OCI-LY3 (cell line): ENCODE results near the gene SPAG8.

ENCODE experiments used
- H2AFZ ChIP-seq: fragments of 200-600, 300-600 bp; shearing (Covaris generic); 2 replicates; pipeline ENCODE4 v1.6.0; 2014; ENCODE audit warnings: antibody characterized with exemption, low read depth, low read length
- H3K27ac ChIP-seq: fragments of 200-600, 300-600 bp; sonication (generic); 2 replicates; pipeline ENCODE4 v1.5.1; 2014; ENCODE audit warnings: mild to moderate bottlenecking, low read length, moderate library complexity, mixed read lengths
- H3K27me3 ChIP-seq: fragments of 200-600, 300-600 bp; sonication (generic); 2 replicates; pipeline ENCODE4 v1.6.1; 2014; ENCODE audit warnings: low read depth, low read length, mixed read lengths
- H3K36me3 ChIP-seq: fragments of 200-600, 300-600 bp; sonication (generic); replicated peaks from 2 replicates; pipeline ENCODE3; 2014; ENCODE audit warnings: low read depth, low read length, mixed read lengths
- H3K4me1 ChIP-seq: fragments of 300-600, 200-600 bp; sonication (generic); 2 replicates; pipeline ENCODE4 v1.6.1; 2014; ENCODE audit warnings: low read length, mixed read lengths
- H3K4me2 ChIP-seq: fragments of 200-600, 300-600 bp; sonication (generic); 2 replicates; pipeline ENCODE4 v1.6.1; 2014; ENCODE audit warnings: low read length, mixed read lengths
- H3K4me3 ChIP-seq: fragments of 300-600, 200-600 bp; sonication (generic); 2 replicates; pipeline ENCODE4 v1.5.1; 2014; ENCODE audit warnings: antibody characterized with exemption, mild to moderate bottlenecking, low read length, moderate library complexity
- H3K79me2 ChIP-seq: fragments of 300-600, 200-600 bp; shearing (Covaris generic); 2 replicates; pipeline ENCODE4 v1.6.1; 2014; ENCODE audit warnings: mild to moderate bottlenecking, low read length, mixed read lengths
- H3K9ac ChIP-seq: fragments of 300-600, 200-600 bp; shearing (Covaris generic); 2 replicates; pipeline ENCODE4 v1.6.0; 2014; ENCODE audit warnings: mild to moderate bottlenecking, low read length, moderate library complexity
- H3K9me3 ChIP-seq: fragments of 200-600, 300-600 bp; shearing (Covaris generic); 2 replicates; pipeline ENCODE4 v1.6.1; 2014; ENCODE audit warnings: low read length, mixed read lengths; ENCODE audit not compliant: insufficient read depth
- H4K20me1 ChIP-seq: fragments of 200-600, 300-600 bp; sonication (generic); 2 replicates; pipeline ENCODE4 v1.6.1; 2016; ENCODE audit warnings: low read length, mixed read lengths; ENCODE audit not compliant: insufficient read depth
- CTCF ChIP-seq: fragments of 200-600, 300-600 bp; sonication (generic); IDR thresholded peaks from 2 replicates; pipeline ENCODE4 v1.5.1; 2014; ENCODE audit warnings: antibody characterized with exemption, low read length, low read depth
- EZH2phosphoT487 ChIP-seq: fragments of 200-600 bp; shearing (Covaris generic); IDR thresholded peaks from 2 replicates; pipeline ENCODE4 v1.6.1; 2018; ENCODE audit warnings: antibody characterized with exemption, mixed run types, low read depth

The SPAG8 gene

GRCh38 chr9:35854091-35854762, 42.2 kb upstream of the SPAG8 start:
- no peaks in the 10 kb centered on the region for H3K9me3 ChIP-seq
- H3K4me2 ChIP-seq, result no peak overlapping the region
- H3K27ac ChIP-seq, result no peak overlapping the region
- TF ChIP-seq CTCF, result no peak
- TF ChIP-seq EZH2phosphoT487, result no peak
- H3K27me3 ChIP-seq, result no peaks in the 10 kb centered on the region
- no peak overlapping the region for H3K4me3 ChIP-seq
- no peaks in the 10 kb centered on the region for H3K79me2 ChIP-seq
- no peak overlapping the region for H3K9ac ChIP-seq
- H3K36me3 ChIP-seq, result no peaks in the 10 kb centered on the region
- H2AFZ ChIP-seq, result no peak overlapping the region
- H3K4me1 ChIP-seq, result no peaks in the 10 kb centered on the region
- no peaks in the 10 kb centered on the region for H4K20me1 ChIP-seq

GRCh38 chr9:35852876-35853865, 41.1 kb upstream of the SPAG8 start:
- H3K79me2 ChIP-seq, result no peaks in the 10 kb centered on the region

GRCh38 chr9:35852267-35852815, 40.3 kb upstream of the SPAG8 start:
- no peak overlapping the region for H3K9ac ChIP-seq
- no peak overlapping the region for H3K27ac ChIP-seq
- no peaks in the 10 kb centered on the region for H3K9me3 ChIP-seq
- H4K20me1 ChIP-seq, result no peaks in the 10 kb centered on the region
- H3K79me2 ChIP-seq, result no peaks in the 10 kb centered on the region
- H3K4me3 ChIP-seq, result no peak overlapping the region
- TF ChIP-seq CTCF, result no peak
- no peak for TF ChIP-seq EZH2phosphoT487
- peaks cover 1% of the 10 kb centered on the region for H3K36me3 ChIP-seq
- no peak overlapping the region for H2AFZ ChIP-seq
- H3K4me2 ChIP-seq, result no peak overlapping the region
- peaks cover 12% of the 10 kb centered on the region for H3K4me1 ChIP-seq
- H3K27me3 ChIP-seq, result no peaks in the 10 kb centered on the region

More at GRCh38 chr9:35852876-35853865, 41.1 kb upstream of the SPAG8 start:
- Histone ChIP-seq H3K9me3 (no peaks in the 10 kb centered on the region), H2AFZ (no peak overlapping the region), H3K4me3 (no peak overlapping the region), H3K9ac (no peak overlapping the region), H4K20me1 (no peaks in the 10 kb centered on the region), H3K27me3 (no peaks in the 10 kb centered on the region), H3K4me1 (peaks cover 4% of the 10 kb centered on the region), H3K27ac (no peak overlapping the region), H3K36me3 (no peaks in the 10 kb centered on the region), H3K4me2 (no peak overlapping the region)
- no peak for TF ChIP-seq EZH2phosphoT487
- no peak for TF ChIP-seq CTCF
